Endothelial cell of umbilical vein (primary cell): Measurements from ENCODE around the gene SEC24C. TPM values are rescaled to one million over a fixed set of nuclear protein-coding genes. Genes with fewer than 3 reads are reported as not detected.
A peak's percentile ranks its signal among the peaks of the same experiment; 100 is the strongest.

ENCODE experiments used
- BruUV-seq: library from RNA; stranded (reverse); fragments of 400-500 nt; replicated peaks from 2 replicates; lab custom pipeline; 2021; lab: Mats Ljungman, UMichigan
- CTCF ChIA-PET: fragments of 300-600, 350-600 bp; sonication (Branson Sonifier 250); formaldehyde crosslinking; loops from one replicate; lab custom pipeline; 2021; ENCODE audit warnings: antibody characterized with exemption, inconsistent platforms; lab: Charles Lee
- POLR2A ChIA-PET: fragments of 300-600, 350-600 bp; sonication (Branson Sonifier 250); formaldehyde crosslinking; loops from one replicate; lab custom pipeline; 2021; ENCODE audit warnings: antibody characterized with exemption, inconsistent platforms; lab: Charles Lee
- DNase-seq: peaks from one replicate; pipeline ENCODE4 v3.0.0-alpha.2; 2011; ENCODE audit warnings: low read depth, low spot score
- FAIRE-seq: peaks from 2 replicates; lab custom pipeline; 2011; peaks lifted over from hg19 to GRCh38; lab: Jason Lieb, UNC
- H2AFZ ChIP-seq: 2 replicates; pipeline ENCODE4 v1.6.0; 2012; ENCODE audit warnings: low read depth, low read length, control low read depth, inconsistent platforms
- H3K27ac ChIP-seq: 2 replicates; pipeline ENCODE4 v1.5.1; 2011; ENCODE audit warnings: low read depth, mild to moderate bottlenecking, control low read depth, low read length, moderate library complexity; ENCODE audit not compliant: insufficient read depth
- H3K27me3 ChIP-seq, 2 experiments: 2 replicates each; pipeline versions ENCODE4 v1.6.0 to v1.6.1; 2011; ENCODE audit warnings: low read length in 2 of 2, mixed read lengths in 1 of 2; ENCODE audit not compliant: control insufficient read depth in 2 of 2, insufficient read depth in 2 of 2
- H3K36me3 ChIP-seq, 2 experiments: 2 replicates in 1 of 2; 3 replicates in 1 of 2; pipeline ENCODE4 v1.5.1; 2011; ENCODE audit warnings: low read length in 2 of 2, mild to moderate bottlenecking in 1 of 2, moderate library complexity in 1 of 2; ENCODE audit not compliant: control insufficient read depth in 2 of 2, insufficient read depth in 2 of 2; ENCODE audit errors: extremely low read depth in 1 of 2
- H3K4me1 ChIP-seq: 3 replicates; pipeline ENCODE4 v1.5.1; 2011; ENCODE audit warnings: mild to moderate bottlenecking, low read length; ENCODE audit not compliant: control insufficient read depth, insufficient read depth; ENCODE audit errors: extremely low read depth
- H3K4me2 ChIP-seq: 2 replicates; pipeline ENCODE4 v1.6.1; 2011; ENCODE audit warnings: low read length, control low read depth, mixed read lengths; ENCODE audit not compliant: insufficient read depth
- H3K4me3 ChIP-seq, 3 experiments: fragments of 200-600 bp in 1 of 3; sonication (generic), shearing (Covaris generic) in 1 of 3; replicated peaks in 1 of 3; 2 replicates each; pipeline ENCODE4 v1.5.1; 2011 to 2016; ENCODE audit warnings: control low read depth in 3 of 3, low read length in 3 of 3, mild to moderate bottlenecking in 2 of 3, inconsistent platforms in 1 of 3, low read depth in 1 of 3, moderate library complexity in 1 of 3; ENCODE audit not compliant: insufficient read depth in 1 of 3
- H3K79me2 ChIP-seq: 2 replicates; pipeline ENCODE4 v1.6.0; 2012; ENCODE audit warnings: low read length, inconsistent platforms; ENCODE audit not compliant: control insufficient read depth, insufficient read depth
- H3K9ac ChIP-seq: replicated peaks from 2 replicates; pipeline ENCODE3; 2011; ENCODE audit warnings: low read length, control low read depth; ENCODE audit not compliant: insufficient read depth; ENCODE audit errors: extremely low read depth
- H3K9me1 ChIP-seq: replicated peaks from 3 replicates; pipeline ENCODE4 v1.6.0; 2011; ENCODE audit warnings: mild to moderate bottlenecking, low read length; ENCODE audit not compliant: control insufficient read depth, insufficient read depth; ENCODE audit errors: extremely low read depth
- H3K9me3 ChIP-seq: replicated peaks from 2 replicates; pipeline ENCODE4 v1.5.1; 2012; ENCODE audit warnings: low read length, inconsistent platforms; ENCODE audit not compliant: control insufficient read depth, insufficient read depth
- H4K20me1 ChIP-seq: replicated peaks from 2 replicates; pipeline ENCODE3; 2011; ENCODE audit warnings: mild to moderate bottlenecking, low read length; ENCODE audit not compliant: control insufficient read depth, insufficient read depth; ENCODE audit errors: extremely low read depth
- EZH2 ChIP-seq: IDR thresholded peaks from 2 replicates; pipeline ENCODE4 v1.6.1; 2012; ENCODE audit warnings: borderline replicate concordance, low read depth, mild to moderate bottlenecking, moderate library complexity, low read length, inconsistent platforms; ENCODE audit not compliant: severe bottlenecking
- FOS ChIP-seq: IDR thresholded peaks from 2 replicates; pipeline ENCODE4 v1.6.1; 2011; ENCODE audit warnings: mild to moderate bottlenecking, low read length, moderate library complexity, borderline replicate concordance; ENCODE audit not compliant: insufficient read depth
- GATA2 ChIP-seq: IDR thresholded peaks from 2 replicates; pipeline ENCODE4 v1.7.0; 2011; ENCODE audit warnings: low read depth, mild to moderate bottlenecking, moderate library complexity, mixed read lengths, low read length; ENCODE audit not compliant: insufficient read length, insufficient read depth
- JUN ChIP-seq: IDR thresholded peaks from 2 replicates; pipeline ENCODE4 v1.6.1; 2011; ENCODE audit warnings: borderline replicate concordance, low read depth; ENCODE audit not compliant: insufficient read length, insufficient read depth
- MYC ChIP-seq: IDR thresholded peaks from one replicate; pipeline ENCODE4 v1.6.1; 2011; ENCODE audit warnings: mild to moderate bottlenecking, low read depth, low read length
- POLR2A ChIP-seq: IDR thresholded peaks from 2 replicates; pipeline ENCODE4 v1.6.1; 2012; ENCODE audit warnings: low read depth, mild to moderate bottlenecking, control low read depth, low read length
- POLR2AphosphoS5 ChIP-seq: IDR thresholded peaks from 2 replicates; pipeline ENCODE4 v1.6.1; 2012; ENCODE audit warnings: low read depth, mild to moderate bottlenecking, control low read depth, low read length, moderate library complexity; ENCODE audit not compliant: insufficient read depth
- dilution Hi-C: fragments of 300-500 bp; cut with MboI; formaldehyde crosslinking; loops from one replicate; pipeline ENCODE4 v1.15.0; 2019; ENCODE audit warnings: low sequenced_read_pairs; ENCODE audit not compliant: extremely low pct_ligation_motif_present
- intact Hi-C: fragments of 100-400 bp; cut with micrococcal nuclease; formaldehyde crosslinking; loops from one replicate; pipeline ENCODE4 v1.10.0; 2022
- polyA plus RNA-seq, 4 experiments: library from polyadenylated mRNA; depleted of rRNA in 3 of 4; stranded (reverse) in 3 of 4; unstranded in 1 of 4; fragments of >200 nt; gene quantifications; 2 replicates each; pipeline versions ENCODE4 v1.2.1 to v1.2.3, GENCODE V29; 2011 to 2012; ENCODE audit warnings: missing spikeins in 1 of 4
- total RNA-seq: library from RNA; stranded (reverse); gene quantifications from 2 replicates; pipeline ENCODE4 v1.2.3, GENCODE V29; 2021
- TF ChIP-seq, protein P1 (sequence below), 2 donors: IDR thresholded peaks; 1 replicate in 1 of 2; 2 replicates in 1 of 2; pipeline ENCODE4 v1.5.1; 2011; ENCODE audit warnings: low read length in 2 of 2, mild to moderate bottlenecking in 2 of 2, moderate library complexity in 2 of 2, control low read depth in 1 of 2, inconsistent platforms in 1 of 2, low read depth in 1 of 2; ENCODE audit not compliant: insufficient read depth in 1 of 2; ENCODE audit errors: extremely low read depth in 1 of 2
- TF ChIP-seq, protein P2 (sequence below): IDR thresholded peaks from 2 replicates; pipeline ENCODE4 v1.6.1; 2011; ENCODE audit not compliant: insufficient read depth, insufficient read length

Gene SEC24C
- total and polyA plus RNA-seq, 2 donors (not counting 3 experiments of a cell fraction or from before 2014, with no cell fraction given) = 95.5 to 108 TPM

GRCh38 chr10:73819081-73819480 is 74.9 kb downstream of the SEC24C start:
- BruUV-seq = no TSS peak
- TF ChIP-seq FOS = no peak
- TF ChIP-seq POLR2AphosphoS5 = no peak
- TF ChIP-seq JUN = no peak
- no peak for TF ChIP-seq GATA2
- TF ChIP-seq, protein P1, sequence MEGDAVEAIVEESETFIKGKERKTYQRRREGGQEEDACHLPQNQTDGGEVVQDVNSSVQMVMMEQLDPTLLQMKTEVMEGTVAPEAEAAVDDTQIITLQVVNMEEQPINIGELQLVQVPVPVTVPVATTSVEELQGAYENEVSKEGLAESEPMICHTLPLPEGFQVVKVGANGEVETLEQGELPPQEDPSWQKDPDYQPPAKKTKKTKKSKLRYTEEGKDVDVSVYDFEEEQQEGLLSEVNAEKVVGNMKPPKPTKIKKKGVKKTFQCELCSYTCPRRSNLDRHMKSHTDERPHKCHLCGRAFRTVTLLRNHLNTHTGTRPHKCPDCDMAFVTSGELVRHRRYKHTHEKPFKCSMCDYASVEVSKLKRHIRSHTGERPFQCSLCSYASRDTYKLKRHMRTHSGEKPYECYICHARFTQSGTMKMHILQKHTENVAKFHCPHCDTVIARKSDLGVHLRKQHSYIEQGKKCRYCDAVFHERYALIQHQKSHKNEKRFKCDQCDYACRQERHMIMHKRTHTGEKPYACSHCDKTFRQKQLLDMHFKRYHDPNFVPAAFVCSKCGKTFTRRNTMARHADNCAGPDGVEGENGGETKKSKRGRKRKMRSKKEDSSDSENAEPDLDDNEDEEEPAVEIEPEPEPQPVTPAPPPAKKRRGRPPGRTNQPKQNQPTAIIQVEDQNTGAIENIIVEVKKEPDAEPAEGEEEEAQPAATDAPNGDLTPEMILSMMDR (IDR thresholded peaks at IDR 0.05; ENCODE audit: extremely low read depth in 1 of 2, insufficient read depth in 1 of 2, low read depth in 1 of 2, low read length in 2 of 2) = no peak
- TF ChIP-seq MYC = no peak
- TF ChIP-seq EZH2 = no peak
- TF ChIP-seq, protein P2, sequence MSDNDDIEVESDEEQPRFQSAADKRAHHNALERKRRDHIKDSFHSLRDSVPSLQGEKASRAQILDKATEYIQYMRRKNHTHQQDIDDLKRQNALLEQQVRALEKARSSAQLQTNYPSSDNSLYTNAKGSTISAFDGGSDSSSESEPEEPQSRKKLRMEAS = no peak
- no peak for TF ChIP-seq POLR2A
- Histone ChIP-seq H3K4me1 (peaks cover 39% of the 10 kb centered on the region), H3K79me2 (no peaks in the 10 kb centered on the region), H3K4me3 (no peak overlapping the region), H3K36me3 (peaks cover 5 to 6% of the 10 kb centered on the region in 2 experiments), H3K27ac (peak overlapping the region; percentile 56), H2AFZ (no peak overlapping the region), H3K9ac (peak overlapping the region; percentile 27), H3K4me2 (no peak overlapping the region), H3K9me3 (no peaks in the 10 kb centered on the region), H3K9me1 (no peaks in the 10 kb centered on the region), H4K20me1 (no peaks in the 10 kb centered on the region), H3K27me3 (no peaks in the 10 kb centered on the region)
- DNase-seq (no peak), FAIRE-seq (no peak)
- dilution Hi-C loops (no loop called here), intact Hi-C loops (loop anchor here (1.0 kb wide), 1 partner anchor 18 kb away; no protein-coding TSS in a partner anchor)
- CTCF ChIA-PET = interaction anchor here (0.7 to 5.8 kb wide), 16 partner anchors 8 to 60 kb away, joined by 3 to 54 read pairs (median 5); partner anchors contain the start of gene CHCHD1
- POLR2A ChIA-PET = no interaction called here
